Aorta (tissue), 5 donors: ENCODE measurements around the gene MYH11. TPM values are rescaled to one million over a fixed set of nuclear protein-coding genes. Genes with fewer than 3 reads are reported as not detected.
A peak's percentile ranks its signal among the peaks of the same experiment; 100 is the strongest.

Experiments
- ATAC-seq: fragments of 200-7000 bp; cut with Tn5 transposase; one replicate; pipeline ENCODE4 v1.9.1; 2022; ENCODE audit warnings: moderate library complexity; ENCODE audit not compliant: low FRiP score
- DNase-seq, 2 donors: peaks; one replicate each; pipeline ENCODE4 v3.0.0-alpha.2; 2020
- H3K27ac ChIP-seq, 2 donors: one replicate each; pipeline ENCODE4 v1.5.1; 2013; ENCODE audit warnings: low read length in 2 of 2, mild to moderate bottlenecking in 2 of 2, moderate library complexity in 2 of 2, control low read depth in 1 of 2, inconsistent platforms in 1 of 2, low read depth in 1 of 2
- H3K27me3 ChIP-seq, 2 donors: one replicate each; pipeline ENCODE4 v1.6.1; 2013; ENCODE audit warnings: control low read depth in 1 of 2, low read length in 1 of 2, mild to moderate bottlenecking in 1 of 2, moderate library complexity in 1 of 2; ENCODE audit not compliant: insufficient read depth in 2 of 2, control insufficient read depth in 1 of 2
- H3K36me3 ChIP-seq, 2 donors: one replicate each; pipeline ENCODE4 v1.6.1; 2013; ENCODE audit warnings: control low read depth in 1 of 2, low read length in 1 of 2, mild to moderate bottlenecking in 1 of 2; ENCODE audit not compliant: insufficient read depth in 2 of 2, control insufficient read depth in 1 of 2
- H3K4me1 ChIP-seq, 2 donors: one replicate each; pipeline ENCODE4 v1.6.1; 2013; ENCODE audit warnings: low read length in 2 of 2, control low read depth in 1 of 2, mild to moderate bottlenecking in 1 of 2, moderate library complexity in 1 of 2; ENCODE audit not compliant: insufficient read depth in 2 of 2, control insufficient read depth in 1 of 2
- H3K4me3 ChIP-seq, 2 donors: one replicate each; pipeline ENCODE4 v1.5.1; 2013; ENCODE audit warnings: low read length in 2 of 2, control low read depth in 1 of 2, mild to moderate bottlenecking in 1 of 2
- H3K9me3 ChIP-seq: one replicate; pipeline ENCODE4 v1.6.1; 2013; ENCODE audit warnings: mild to moderate bottlenecking, low read length; ENCODE audit not compliant: control insufficient read depth
- WGBS, 2 donors: extraction: QIAGEN DNeasy Blood & Tissue Kit; methylation state at CpG; one replicate each; pipeline ENCODE4 v1.1.7; 2013; 5-methylcytosine and 5-hydroxymethylcytosine counted together
- intact Hi-C, 2 donors: fragments of 100-400 bp; cut with DNase I; formaldehyde crosslinking; loops; one replicate each; pipeline versions ENCODE4 v1.14.2 to v1.15.0; 2022
- polyA plus RNA-seq, 2 donors: library from polyadenylated mRNA; stranded (reverse); fragments of 200-250 nt; gene quantifications; one replicate each; pipeline ENCODE4 v1.2.3, GENCODE V29; 2013
- total RNA-seq, 2 donors: library from RNA; stranded (reverse); fragmentation: NEBNext Ultra II Directional; extraction: Animal tissue kit (Norgen Biotek cat#: 25700); gene quantifications; one replicate each; pipeline ENCODE4 v1.2.1, GENCODE V29; 2021
- donor health status: healthy with polysubstance abuse.
- donor health status: Bipolar disorder and iron deficiency.
- donor health status: DM: no; HTN: no; CAD: no.
- donor health status: DM: no; HTN: no; CAD: no.
- donor health status: DM: yes; HTN: yes; CAD: no.

MYH11 gene
- total and polyA plus RNA-seq, 4 donors = 631 to 2,053 (median 1,169) TPM

DNA sequence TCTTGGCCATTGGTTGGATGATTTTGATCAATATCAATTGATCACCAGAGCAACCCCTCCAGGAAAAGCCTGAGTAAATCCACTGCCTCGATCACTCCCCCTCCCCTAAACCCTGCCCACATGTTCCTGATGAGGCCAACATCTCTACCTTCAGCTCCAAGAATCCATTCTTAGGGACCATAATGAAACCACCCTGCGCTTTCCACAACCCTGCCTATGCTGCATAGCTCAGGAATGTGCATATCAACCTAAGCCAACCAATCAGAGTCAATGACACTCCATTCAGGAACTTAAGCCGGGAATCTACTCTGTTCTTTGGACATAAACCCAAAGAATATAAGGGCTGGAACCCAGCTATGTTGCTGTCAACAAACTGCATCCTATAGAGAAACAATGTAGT lies 86.3 kb downstream of the MYH11 start:
- WGBS, 2 donors = 4 to 6% methylated on average over 3 of the region's 3 CpGs
- ATAC-seq (no peak), DNase-seq (peak in 1 of 2 donors; percentile 57)
- Histone ChIP-seq H3K4me3 (no peak overlapping the region), H3K27me3 (no peaks in the 10 kb centered on the region), H3K9me3 (no peaks in the 10 kb centered on the region), H3K36me3 (peaks cover 8 to 9% of the 10 kb centered on the region in 2 donors), H3K4me1 (peaks cover 3 to 4% of the 10 kb centered on the region in 2 donors), H3K27ac (peak overlapping the region; percentile 46 to 86)
- intact Hi-C loops = loop anchor here in 1 of 2 donors (5.0 kb wide), 2 partner anchors 52 to 82 kb away; no protein-coding TSS in a partner anchor

DNA sequence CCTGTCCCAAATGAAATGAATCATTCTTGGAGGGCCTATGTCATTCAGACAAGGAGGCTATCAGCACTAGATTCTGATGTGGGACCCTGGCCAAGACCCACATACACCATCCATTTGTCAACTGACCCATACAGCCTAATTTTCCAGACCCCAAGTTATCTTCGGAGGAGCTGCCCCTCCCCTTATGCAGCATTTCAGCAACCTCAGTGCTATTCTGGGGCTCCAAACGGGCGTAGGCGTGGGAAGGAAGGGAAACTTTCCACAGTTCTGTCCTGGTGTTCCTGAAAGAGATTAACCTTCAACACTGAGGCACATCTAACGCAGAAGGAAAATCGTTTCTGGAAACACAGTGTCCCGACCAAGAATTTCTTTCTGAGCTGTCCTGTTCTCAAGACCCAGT lies 86.7 kb downstream of the MYH11 start:
- intact Hi-C loops = loop anchor here in 1 of 2 donors (5.0 kb wide), 2 partner anchors 52 to 82 kb away; no protein-coding TSS in a partner anchor
- Histone ChIP-seq H3K9me3 (no peaks in the 10 kb centered on the region), H3K4me3 (no peak overlapping the region), H3K4me1 (peaks cover 3 to 4% of the 10 kb centered on the region in 2 donors), H3K27ac (peak overlapping the region; percentile 46 to 86), H3K36me3 (peaks cover 8 to 9% of the 10 kb centered on the region in 2 donors), H3K27me3 (no peaks in the 10 kb centered on the region)
- DNase-seq (peak; percentile 67 to 79), ATAC-seq (peak; percentile 9)
- 0 to 8% methylated on average over 7 of the region's 7 CpGs for WGBS, 2 donors

DNA sequence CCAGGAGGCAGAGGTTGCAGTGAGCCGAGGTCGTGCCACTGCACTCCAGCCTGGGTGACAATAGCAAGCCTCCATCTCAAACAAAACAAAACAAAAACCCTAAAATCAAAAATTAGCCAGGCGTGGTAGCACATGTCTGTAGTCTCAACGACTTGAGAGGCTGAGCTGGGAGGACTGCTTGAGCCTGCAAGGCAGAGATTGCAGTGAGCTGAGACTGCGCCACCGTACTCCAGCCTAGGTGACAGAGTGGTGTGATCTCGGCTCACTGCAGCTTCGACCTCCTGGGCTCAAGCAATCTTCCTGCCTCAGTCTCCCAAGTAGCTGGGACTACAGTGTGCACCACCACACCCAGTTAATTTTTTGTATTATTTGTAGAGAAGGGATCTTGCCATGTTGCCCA lies 87.6 kb downstream of the MYH11 start:
- Histone ChIP-seq H3K36me3 (peaks cover 8 to 9% of the 10 kb centered on the region in 2 donors), H3K4me3 (no peak overlapping the region), H3K9me3 (no peaks in the 10 kb centered on the region), H3K4me1 (peaks cover 3 to 4% of the 10 kb centered on the region in 2 donors), H3K27me3 (no peaks in the 10 kb centered on the region), H3K27ac (peak overlapping the region in 1 of 2 donors; percentile 56)
- DNase-seq = peak in 1 of 2 donors; percentile 46
- intact Hi-C loops = loop anchor here in 1 of 2 donors (10.0 kb wide), 1 partner anchor 356 kb away; no protein-coding TSS in a partner anchor
- WGBS, 2 donors = 71 to 73% methylated on average over 8 of the region's 8 CpGs
- no peak for ATAC-seq

DNA sequence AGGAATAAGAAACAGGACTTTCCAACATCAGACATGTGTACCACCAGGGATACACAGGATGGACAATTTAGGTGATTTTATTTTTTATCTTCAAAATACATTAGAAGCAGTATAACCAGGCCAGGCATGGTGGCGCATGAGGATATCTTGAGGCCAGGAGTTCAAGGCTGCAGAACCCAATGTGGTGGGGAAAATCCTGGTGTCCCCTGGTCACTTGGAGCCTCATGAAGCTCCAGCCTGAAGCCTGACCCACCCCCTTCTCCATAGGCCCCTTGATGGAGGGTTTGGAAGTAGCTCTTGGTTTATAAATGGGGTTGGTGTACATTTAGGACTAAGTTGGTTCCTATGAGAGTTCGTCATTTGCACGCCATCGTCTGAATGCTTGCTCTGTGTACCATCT lies 88.6 kb downstream of the MYH11 start:
- DNase-seq = no peak
- Histone ChIP-seq H3K27ac (peak overlapping the region in 1 of 2 donors; percentile 17), H3K4me3 (no peak overlapping the region), H3K9me3 (no peaks in the 10 kb centered on the region), H3K4me1 (peaks cover 3 to 4% of the 10 kb centered on the region in 2 donors), H3K27me3 (no peaks in the 10 kb centered on the region), H3K36me3 (peaks cover 12 to 13% of the 10 kb centered on the region in 2 donors)
- intact Hi-C loops = loop anchor here in 1 of 2 donors (10.0 kb wide), 1 partner anchor 357 kb away; no protein-coding TSS in a partner anchor
- ATAC-seq = no peak
- WGBS, 2 donors = 96% methylated on average over 4 of the region's 4 CpGs

DNA sequence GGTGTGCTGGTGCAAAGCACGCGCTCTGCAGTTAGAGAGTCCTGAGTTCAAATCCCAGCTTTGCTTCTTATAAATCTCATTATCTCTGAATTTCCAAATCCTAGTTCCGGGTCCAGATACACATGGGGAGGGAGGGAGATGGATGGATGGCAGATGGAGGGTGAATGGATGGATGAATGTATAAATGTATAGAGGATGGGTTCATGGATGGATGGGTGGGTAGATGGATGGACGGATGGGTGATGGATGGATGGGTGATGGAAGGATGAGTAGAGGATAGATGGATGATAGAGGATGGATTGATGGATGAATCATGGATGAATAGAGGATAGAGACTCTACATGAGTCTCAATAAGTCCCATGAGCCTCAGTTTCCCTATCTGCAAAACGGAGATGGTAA lies 89.9 kb downstream of the MYH11 start:
- intact Hi-C loops = loop anchor here in 1 of 2 donors (10.0 kb wide), 1 partner anchor 358 kb away; no protein-coding TSS in a partner anchor
- DNase-seq (no peak), ATAC-seq (no peak)
- Histone ChIP-seq H3K9me3 (no peaks in the 10 kb centered on the region), H3K4me3 (no peak overlapping the region), H3K27ac (no peak overlapping the region), H3K36me3 (peaks cover 14 to 16% of the 10 kb centered on the region in 2 donors), H3K27me3 (no peaks in the 10 kb centered on the region), H3K4me1 (peaks cover 3 to 4% of the 10 kb centered on the region in 2 donors)
- WGBS, 2 donors = 89 to 90% methylated on average over 5 of the region's 5 CpGs

DNA sequence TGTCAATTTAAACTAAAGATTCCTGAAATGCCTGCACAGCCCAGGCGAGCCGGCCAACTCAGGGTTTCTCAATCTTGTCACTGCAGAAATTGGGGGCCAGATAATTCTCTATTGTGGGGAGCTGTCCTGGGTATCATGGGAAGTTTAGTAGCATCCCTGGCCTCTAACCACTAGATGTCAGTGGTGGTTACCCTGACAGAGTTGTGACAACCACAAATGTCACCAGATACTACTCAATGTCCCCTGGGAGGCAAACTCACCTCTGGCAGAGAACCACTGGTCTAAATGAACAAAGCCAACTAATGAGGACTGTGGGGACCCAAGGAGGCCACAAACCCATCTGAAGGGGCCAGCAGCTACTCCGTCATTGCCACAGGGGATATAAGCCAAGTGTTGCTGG lies 90.9 kb downstream of the MYH11 start:
- intact Hi-C loops = loop anchor here in 1 of 2 donors (10.0 kb wide), 1 partner anchor 359 kb away; no protein-coding TSS in a partner anchor
- H3K4me3 ChIP-seq = no peak overlapping the region
- no peaks in the 10 kb centered on the region for H3K27me3 ChIP-seq
- ATAC-seq = peak; percentile 56
- peaks cover 13 to 16% of the 10 kb centered on the region in 2 donors for H3K36me3 ChIP-seq
- WGBS, 2 donors = 16 to 20% methylated on average over 3 of the region's 3 CpGs
- DNase-seq = peak in 1 of 2 donors; percentile 28
- peak overlapping the region in 1 of 2 donors; percentile 5 for H3K27ac ChIP-seq
- H3K4me1 ChIP-seq = peaks cover 0 to 4% of the 10 kb centered on the region in 2 donors
- no peaks in the 10 kb centered on the region for H3K9me3 ChIP-seq

DNA sequence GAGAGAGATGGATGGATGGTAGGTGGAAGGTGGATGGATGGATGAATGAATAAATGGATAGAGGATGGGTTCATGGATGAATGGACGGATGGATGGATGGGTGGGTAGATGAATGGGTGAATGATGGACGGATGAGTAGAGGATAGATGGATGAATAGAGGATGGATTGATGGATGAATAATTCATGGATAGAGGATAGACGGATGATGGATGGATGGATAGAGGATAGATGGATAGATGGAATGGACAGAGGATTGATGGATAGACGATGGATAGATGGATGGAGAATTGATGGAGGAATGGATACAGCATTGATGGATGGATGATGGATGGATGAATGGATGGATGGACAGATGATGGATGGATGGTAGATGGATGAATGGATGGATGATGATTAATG lies 91.7 kb downstream of the MYH11 start:
- ATAC-seq (no peak), DNase-seq (no peak)
- H3K27me3 ChIP-seq = no peaks in the 10 kb centered on the region
- WGBS, 2 donors = 62 to 67% methylated on average over 4 of the region's 4 CpGs
- intact Hi-C loops = loop anchor here in 1 of 2 donors (10.0 kb wide), 1 partner anchor 360 kb away; no protein-coding TSS in a partner anchor
- H3K4me3 ChIP-seq = no peak overlapping the region
- H3K27ac ChIP-seq = no peak overlapping the region
- H3K36me3 ChIP-seq = peaks cover 16 to 17% of the 10 kb centered on the region in 2 donors
- no peaks in the 10 kb centered on the region for H3K9me3 ChIP-seq
- H3K4me1 ChIP-seq = peaks cover 0 to 1% of the 10 kb centered on the region in 2 donors

DNA sequence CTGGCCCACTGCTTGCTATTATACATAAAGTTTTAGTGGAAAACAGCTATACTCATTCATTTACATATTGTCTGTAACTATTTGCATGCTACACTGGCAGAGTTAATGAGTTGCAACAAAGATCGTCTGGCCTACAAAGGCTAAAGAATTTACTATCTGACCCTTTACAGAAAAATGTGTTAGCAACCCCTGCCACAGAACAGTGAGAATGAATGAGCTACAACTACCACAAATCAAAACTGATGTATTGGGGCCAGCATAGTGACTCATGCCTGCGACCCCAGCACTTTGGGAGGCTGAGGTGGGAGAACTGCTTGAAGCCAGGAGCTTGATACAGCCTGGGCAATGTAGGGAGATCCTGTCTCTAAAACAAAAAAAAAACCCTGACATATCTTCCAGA lies 92.7 kb downstream of the MYH11 start:
- Histone ChIP-seq H3K27me3 (no peaks in the 10 kb centered on the region), H3K9me3 (no peaks in the 10 kb centered on the region), H3K4me1 (no peaks in the 10 kb centered on the region), H3K27ac (no peak overlapping the region), H3K4me3 (no peak overlapping the region), H3K36me3 (peaks cover 17 to 24% of the 10 kb centered on the region in 2 donors)
- 25 to 30% methylated on average over 2 of the region's 2 CpGs for WGBS, 2 donors
- intact Hi-C loops = loop anchor here in 1 of 2 donors (10.0 kb wide), 1 partner anchor 361 kb away; no protein-coding TSS in a partner anchor
- ATAC-seq (no peak), DNase-seq (no peak)

DNA sequence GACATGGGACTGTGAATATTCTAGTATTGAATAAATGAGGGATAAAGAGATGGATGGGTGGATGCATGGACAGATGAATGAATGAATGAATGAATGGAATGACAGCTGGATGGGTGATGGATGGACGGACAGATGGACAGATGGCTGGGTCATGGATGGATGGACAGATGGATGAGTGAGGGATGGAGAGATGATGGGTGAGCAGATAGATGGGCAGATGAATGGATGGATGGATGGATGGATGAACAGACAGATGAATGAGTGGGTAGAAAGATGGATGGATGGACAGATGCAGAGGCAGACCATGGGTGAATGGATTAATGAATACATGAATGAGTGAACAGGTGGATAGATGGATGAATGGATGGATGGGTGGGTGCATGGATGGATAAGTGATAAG lies 96.7 kb downstream of the MYH11 start:
- H3K4me3 ChIP-seq = no peak overlapping the region
- peaks cover 16 to 26% of the 10 kb centered on the region in 2 donors for H3K36me3 ChIP-seq
- intact Hi-C loops = loop anchor here in 1 of 2 donors (10.0 kb wide), 1 partner anchor 365 kb away; no protein-coding TSS in a partner anchor
- H3K27ac ChIP-seq = no peak overlapping the region
- no peaks in the 10 kb centered on the region for H3K27me3 ChIP-seq
- no peak for DNase-seq
- H3K9me3 ChIP-seq = no peaks in the 10 kb centered on the region
- ATAC-seq = no peak
- 86 to 92% methylated on average over 1 of the region's 1 CpG for WGBS, 2 donors
- H3K4me1 ChIP-seq = no peaks in the 10 kb centered on the region
